Testis (tissue), 2 donors: Measurements from ENCODE around the gene PLXNB1.

Experiments used
- POLR2A ChIP-seq: fragments of 450-650 bp; IDR thresholded peaks from one replicate; pipeline ENCODE4 v1.6.1; 2017; ENCODE audit warnings: antibody characterized with exemption, mild to moderate bottlenecking, moderate library complexity
- TF ChIP-seq, protein P1 (sequence below), 3 experiments: fragments of 450-650 bp in 2 of 3; fragments of 200-600 bp in 1 of 3; sonication (generic) in 1 of 3; IDR thresholded peaks; one replicate each; pipeline ENCODE4 v1.5.1; 2016 to 2019; ENCODE audit warnings: antibody characterized with exemption in 3 of 3, mild to moderate bottlenecking in 2 of 3, moderate library complexity in 1 of 3

DNA sequence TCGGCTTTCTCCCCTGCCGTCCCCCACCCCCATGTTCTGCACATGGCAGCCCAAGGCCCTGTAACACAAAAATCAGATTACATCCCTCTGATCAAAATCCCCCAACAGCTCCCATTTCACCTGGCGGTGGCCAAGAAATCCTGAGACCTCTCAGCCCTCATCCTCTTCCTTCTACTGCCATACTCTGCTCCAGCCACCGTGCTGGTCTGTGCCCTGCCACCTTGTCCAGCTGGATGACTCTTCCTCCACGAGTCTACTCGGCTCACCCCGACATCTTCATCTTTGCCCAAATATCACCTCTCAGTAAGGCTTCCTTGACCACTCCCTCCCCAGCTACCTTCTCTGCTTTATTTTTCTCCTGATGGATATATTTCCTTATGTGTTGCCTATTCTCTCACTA is 7.0 kb upstream of the PLXNB1 start:
- TF ChIP-seq POLR2A, result no peak
- TF ChIP-seq, protein P1, sequence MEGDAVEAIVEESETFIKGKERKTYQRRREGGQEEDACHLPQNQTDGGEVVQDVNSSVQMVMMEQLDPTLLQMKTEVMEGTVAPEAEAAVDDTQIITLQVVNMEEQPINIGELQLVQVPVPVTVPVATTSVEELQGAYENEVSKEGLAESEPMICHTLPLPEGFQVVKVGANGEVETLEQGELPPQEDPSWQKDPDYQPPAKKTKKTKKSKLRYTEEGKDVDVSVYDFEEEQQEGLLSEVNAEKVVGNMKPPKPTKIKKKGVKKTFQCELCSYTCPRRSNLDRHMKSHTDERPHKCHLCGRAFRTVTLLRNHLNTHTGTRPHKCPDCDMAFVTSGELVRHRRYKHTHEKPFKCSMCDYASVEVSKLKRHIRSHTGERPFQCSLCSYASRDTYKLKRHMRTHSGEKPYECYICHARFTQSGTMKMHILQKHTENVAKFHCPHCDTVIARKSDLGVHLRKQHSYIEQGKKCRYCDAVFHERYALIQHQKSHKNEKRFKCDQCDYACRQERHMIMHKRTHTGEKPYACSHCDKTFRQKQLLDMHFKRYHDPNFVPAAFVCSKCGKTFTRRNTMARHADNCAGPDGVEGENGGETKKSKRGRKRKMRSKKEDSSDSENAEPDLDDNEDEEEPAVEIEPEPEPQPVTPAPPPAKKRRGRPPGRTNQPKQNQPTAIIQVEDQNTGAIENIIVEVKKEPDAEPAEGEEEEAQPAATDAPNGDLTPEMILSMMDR (IDR thresholded peaks at IDR 0.05), result no peak
